ENCODE results near the gene KASH5. TPM values are rescaled to one million over a fixed set of nuclear protein-coding genes. Genes with fewer than 3 reads are reported as not detected.

The KASH5 gene
- total and polyA plus RNA-seq, 2 of the 13 experiments (the other 11 are each of a cell fraction or from before 2014, with no cell fraction given), result not detected

DNA sequence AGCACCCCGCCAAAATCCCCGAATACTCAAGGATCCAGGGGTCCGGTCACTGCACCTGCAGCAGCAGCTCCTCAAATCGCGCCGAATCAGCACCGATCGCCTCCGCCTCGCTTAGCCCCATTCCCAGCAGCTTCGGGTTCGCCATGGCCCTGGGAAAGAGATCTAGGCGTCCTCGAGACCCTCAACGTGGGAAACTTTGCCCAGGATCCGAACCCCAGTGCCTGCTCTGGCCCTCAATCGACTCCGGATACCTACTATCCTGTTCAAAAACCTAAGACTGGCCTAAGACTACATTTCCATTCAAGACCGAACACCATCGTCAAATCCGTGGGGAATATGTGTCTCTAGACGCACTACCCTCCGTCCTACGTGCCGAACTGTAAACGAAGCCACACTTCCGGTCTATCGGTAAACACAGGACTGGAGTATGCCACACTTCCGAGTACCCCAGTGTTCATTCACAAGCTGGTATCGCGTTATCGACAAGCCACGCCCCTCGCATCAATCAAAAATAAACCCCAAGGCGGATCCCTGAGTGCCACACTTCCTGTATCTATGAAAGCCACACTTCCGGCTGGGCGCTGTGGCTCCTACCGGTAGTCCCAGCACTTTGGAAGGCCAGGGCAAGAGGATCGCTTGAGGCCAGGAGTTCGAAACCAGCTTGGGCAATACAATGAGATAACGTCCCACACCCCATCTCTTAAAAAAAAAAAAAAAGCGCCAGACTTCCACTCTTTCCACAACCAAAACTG lies 63.6 kb downstream of the KASH5 start, which contains the start of gene PIH1D1 (continued):
- TF ChIP-seq, protein P1, sequence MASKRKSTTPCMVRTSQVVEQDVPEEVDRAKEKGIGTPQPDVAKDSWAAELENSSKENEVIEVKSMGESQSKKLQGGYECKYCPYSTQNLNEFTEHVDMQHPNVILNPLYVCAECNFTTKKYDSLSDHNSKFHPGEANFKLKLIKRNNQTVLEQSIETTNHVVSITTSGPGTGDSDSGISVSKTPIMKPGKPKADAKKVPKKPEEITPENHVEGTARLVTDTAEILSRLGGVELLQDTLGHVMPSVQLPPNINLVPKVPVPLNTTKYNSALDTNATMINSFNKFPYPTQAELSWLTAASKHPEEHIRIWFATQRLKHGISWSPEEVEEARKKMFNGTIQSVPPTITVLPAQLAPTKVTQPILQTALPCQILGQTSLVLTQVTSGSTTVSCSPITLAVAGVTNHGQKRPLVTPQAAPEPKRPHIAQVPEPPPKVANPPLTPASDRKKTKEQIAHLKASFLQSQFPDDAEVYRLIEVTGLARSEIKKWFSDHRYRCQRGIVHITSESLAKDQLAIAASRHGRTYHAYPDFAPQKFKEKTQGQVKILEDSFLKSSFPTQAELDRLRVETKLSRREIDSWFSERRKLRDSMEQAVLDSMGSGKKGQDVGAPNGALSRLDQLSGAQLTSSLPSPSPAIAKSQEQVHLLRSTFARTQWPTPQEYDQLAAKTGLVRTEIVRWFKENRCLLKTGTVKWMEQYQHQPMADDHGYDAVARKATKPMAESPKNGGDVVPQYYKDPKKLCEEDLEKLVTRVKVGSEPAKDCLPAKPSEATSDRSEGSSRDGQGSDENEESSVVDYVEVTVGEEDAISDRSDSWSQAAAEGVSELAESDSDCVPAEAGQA (IDR thresholded peaks at IDR 0.05; ENCODE audit: low read depth), result no peak
- TF ChIP-seq, protein P1 (CRISPR knock-in tag; IDR thresholded peaks at IDR 0.05; ENCODE audit: borderline replicate concordance), result no peak
- no peak for TF ChIP-seq CHCHD3 (CRISPR knock-in tag; IDR thresholded peaks at IDR 0.05)
- TF ChIP-seq, protein P2, sequence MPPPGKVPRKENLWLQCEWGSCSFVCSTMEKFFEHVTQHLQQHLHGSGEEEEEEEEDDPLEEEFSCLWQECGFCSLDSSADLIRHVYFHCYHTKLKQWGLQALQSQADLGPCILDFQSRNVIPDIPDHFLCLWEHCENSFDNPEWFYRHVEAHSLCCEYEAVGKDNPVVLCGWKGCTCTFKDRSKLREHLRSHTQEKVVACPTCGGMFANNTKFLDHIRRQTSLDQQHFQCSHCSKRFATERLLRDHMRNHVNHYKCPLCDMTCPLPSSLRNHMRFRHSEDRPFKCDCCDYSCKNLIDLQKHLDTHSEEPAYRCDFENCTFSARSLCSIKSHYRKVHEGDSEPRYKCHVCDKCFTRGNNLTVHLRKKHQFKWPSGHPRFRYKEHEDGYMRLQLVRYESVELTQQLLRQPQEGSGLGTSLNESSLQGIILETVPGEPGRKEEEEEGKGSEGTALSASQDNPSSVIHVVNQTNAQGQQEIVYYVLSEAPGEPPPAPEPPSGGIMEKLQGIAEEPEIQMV (CRISPR knock-in tag; IDR thresholded peaks at IDR 0.05; ENCODE audit: low read depth), result peak; percentile 62; the same call in 1 of the 2 replicates
- peak; percentile 76; the same call in 1 of the 2 replicates for TF ChIP-seq TSC22D2 (CRISPR knock-in tag; IDR thresholded peaks at IDR 0.05; ENCODE audit: borderline replicate concordance)
- TF ChIP-seq, protein P3, sequence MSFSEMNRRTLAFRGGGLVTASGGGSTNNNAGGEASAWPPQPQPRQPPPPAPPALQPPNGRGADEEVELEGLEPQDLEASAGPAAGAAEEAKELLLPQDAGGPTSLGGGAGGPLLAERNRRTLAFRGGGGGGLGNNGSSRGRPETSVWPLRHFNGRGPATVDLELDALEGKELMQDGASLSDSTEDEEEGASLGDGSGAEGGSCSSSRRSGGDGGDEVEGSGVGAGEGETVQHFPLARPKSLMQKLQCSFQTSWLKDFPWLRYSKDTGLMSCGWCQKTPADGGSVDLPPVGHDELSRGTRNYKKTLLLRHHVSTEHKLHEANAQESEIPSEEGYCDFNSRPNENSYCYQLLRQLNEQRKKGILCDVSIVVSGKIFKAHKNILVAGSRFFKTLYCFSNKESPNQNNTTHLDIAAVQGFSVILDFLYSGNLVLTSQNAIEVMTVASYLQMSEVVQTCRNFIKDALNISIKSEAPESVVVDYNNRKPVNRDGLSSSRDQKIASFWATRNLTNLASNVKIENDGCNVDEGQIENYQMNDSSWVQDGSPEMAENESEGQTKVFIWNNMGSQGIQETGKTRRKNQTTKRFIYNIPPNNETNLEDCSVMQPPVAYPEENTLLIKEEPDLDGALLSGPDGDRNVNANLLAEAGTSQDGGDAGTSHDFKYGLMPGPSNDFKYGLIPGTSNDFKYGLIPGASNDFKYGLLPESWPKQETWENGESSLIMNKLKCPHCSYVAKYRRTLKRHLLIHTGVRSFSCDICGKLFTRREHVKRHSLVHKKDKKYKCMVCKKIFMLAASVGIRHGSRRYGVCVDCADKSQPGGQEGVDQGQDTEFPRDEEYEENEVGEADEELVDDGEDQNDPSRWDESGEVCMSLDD (CRISPR knock-in tag; IDR thresholded peaks at IDR 0.05; ENCODE audit: borderline replicate concordance), result no peak
- TF ChIP-seq ZNF558 (CRISPR knock-in tag; IDR thresholded peaks at IDR 0.05; ENCODE audit: borderline replicate concordance), result no peak
- TF ChIP-seq RFX5 (IDR thresholded peaks at IDR 0.05; ENCODE audit: low read depth, low read length), result no peak
- TF ChIP-seq ZNF7 (CRISPR knock-in tag; IDR thresholded peaks at IDR 0.05), result no peak
- no peak for TF ChIP-seq ZNF773 (CRISPR knock-in tag; IDR thresholded peaks at IDR 0.05; ENCODE audit: borderline replicate concordance)
- no peak for TF ChIP-seq MXD3 (CRISPR knock-in tag; IDR thresholded peaks at IDR 0.05)
- TF ChIP-seq CHD4 (IDR thresholded peaks at IDR 0.05; ENCODE audit: borderline replicate concordance, low read length), result no peak
- 0 out of 2 replicates have a peak, but pooled peaks have one; percentile 26 for TF ChIP-seq MXD4 (CRISPR knock-in tag; IDR thresholded peaks at IDR 0.05)
- TF ChIP-seq NFIB (CRISPR knock-in tag; IDR thresholded peaks at IDR 0.05; ENCODE audit: borderline replicate concordance), result no peak
- no peak for TF ChIP-seq ZNF451 (CRISPR knock-in tag; IDR thresholded peaks at IDR 0.05)
- no peak for TF ChIP-seq HMGA1 (CRISPR knock-in tag; conservative IDR thresholded peaks at IDR 0.05)
- TF ChIP-seq ZNF496 (CRISPR knock-in tag; IDR thresholded peaks at IDR 0.05; ENCODE audit: insufficient replicate concordance), result no peak
- TF ChIP-seq HDAC1 (CRISPR knock-in tag; IDR thresholded peaks at IDR 0.05), result peak; percentile 61; the same call in 1 of the 2 replicates

All from HepG2 (cell line).